ENCODE data around the gene AAK1.
A peak's percentile ranks its signal among the peaks of the same experiment; 100 is the strongest.

The AAK1 gene

GRCh38 chr2:69566669-69567068, 76.9 kb downstream of the AAK1 start:
- no peak overlapping the region for H3K4me2 ChIP-seq (ENCODE audit: low read length)
- TF ChIP-seq CTCF (IDR thresholded peaks at IDR 0.05; ENCODE audit: low read depth, low read length, poor library complexity, severe bottlenecking): no peak
- TF ChIP-seq EZH2phosphoT487 (IDR thresholded peaks at IDR 0.05; ENCODE audit: borderline replicate concordance, low read length): no peak
- no peaks in the 10 kb centered on the region for H3K9me2 ChIP-seq (replicated peaks; ENCODE audit: control insufficient read depth, low read length)
- H3K4me1 ChIP-seq (ENCODE audit: control insufficient read depth, low read length): no peaks in the 10 kb centered on the region
- no peaks in the 10 kb centered on the region for H4K20me1 ChIP-seq (ENCODE audit: control insufficient read depth, insufficient read depth, low read depth, low read length)
- H3K27me3 ChIP-seq (ENCODE audit: control insufficient read depth, low read length): peaks cover 41% of the 10 kb centered on the region
- H3K4me3 ChIP-seq (ENCODE audit: low read length): no peak overlapping the region
- H3K9me3 ChIP-seq (ENCODE audit: control insufficient read depth, insufficient read depth, low read length): no peaks in the 10 kb centered on the region
- H3K36me3 ChIP-seq (ENCODE audit: control insufficient read depth, low read length): no peaks in the 10 kb centered on the region
- H3F3A ChIP-seq (ENCODE audit: control insufficient read depth, insufficient read depth): no peaks in the 10 kb centered on the region
- H3K79me2 ChIP-seq (ENCODE audit: control insufficient read depth, low read length): no peaks in the 10 kb centered on the region
- no peak overlapping the region for H3K27ac ChIP-seq (ENCODE audit: low read depth, low read length)

- Histone ChIP-seq H3K4me1 (ENCODE audit: control insufficient read depth, low read length) (no peaks in the 10 kb centered on the region), H4K20me1 (ENCODE audit: control insufficient read depth, insufficient read depth, low read depth, low read length) (no peaks in the 10 kb centered on the region), H3K9me2 (replicated peaks; ENCODE audit: control insufficient read depth, low read length) (no peaks in the 10 kb centered on the region), H3K27ac (ENCODE audit: low read depth, low read length) (no peak overlapping the region), H3K36me3 (ENCODE audit: control insufficient read depth, low read length) (no peaks in the 10 kb centered on the region), H3K9me3 (ENCODE audit: control insufficient read depth, insufficient read depth, low read length) (no peaks in the 10 kb centered on the region), H3K4me2 (ENCODE audit: low read length) (no peak overlapping the region), H3F3A (ENCODE audit: control insufficient read depth, insufficient read depth) (no peaks in the 10 kb centered on the region), H3K4me3 (ENCODE audit: low read length) (no peak overlapping the region), H3K79me2 (ENCODE audit: control insufficient read depth, low read length) (no peaks in the 10 kb centered on the region), H3K27me3 (ENCODE audit: control insufficient read depth, low read length) (peaks cover 38% of the 10 kb centered on the region)
- TF ChIP-seq CTCF (IDR thresholded peaks at IDR 0.05; ENCODE audit: low read depth, low read length, poor library complexity, severe bottlenecking) (peak; percentile 92), EZH2phosphoT487 (IDR thresholded peaks at IDR 0.05; ENCODE audit: borderline replicate concordance, low read length) (no peak)
Measured at GRCh38 chr2:69565431-69565839, 78.1 kb downstream of the AAK1 start.

- Histone ChIP-seq H3K27ac (ENCODE audit: low read depth, low read length) (no peak overlapping the region), H3K4me1 (ENCODE audit: control insufficient read depth, low read length) (no peaks in the 10 kb centered on the region), H3K4me3 (ENCODE audit: low read length) (no peak overlapping the region), H3K36me3 (ENCODE audit: control insufficient read depth, low read length) (no peaks in the 10 kb centered on the region), H4K20me1 (ENCODE audit: control insufficient read depth, insufficient read depth, low read depth, low read length) (no peaks in the 10 kb centered on the region), H3K9me2 (replicated peaks; ENCODE audit: control insufficient read depth, low read length) (no peaks in the 10 kb centered on the region), H3K4me2 (ENCODE audit: low read length) (no peak overlapping the region), H3K9me3 (ENCODE audit: control insufficient read depth, insufficient read depth, low read length) (no peaks in the 10 kb centered on the region), H3F3A (ENCODE audit: control insufficient read depth, insufficient read depth) (no peaks in the 10 kb centered on the region), H3K27me3 (ENCODE audit: control insufficient read depth, low read length) (peaks cover 41% of the 10 kb centered on the region), H3K79me2 (ENCODE audit: control insufficient read depth, low read length) (no peaks in the 10 kb centered on the region)
- no peak for TF ChIP-seq EZH2phosphoT487 (IDR thresholded peaks at IDR 0.05; ENCODE audit: borderline replicate concordance, low read length)
Measured at GRCh38 chr2:69564604-69565003, 78.9 kb downstream of the AAK1 start.

GRCh38 chr2:69563021-69563420, 80.5 kb downstream of the AAK1 start:
- Histone ChIP-seq H3K9me3 (ENCODE audit: control insufficient read depth, insufficient read depth, low read length) (no peaks in the 10 kb centered on the region), H3K27me3 (ENCODE audit: control insufficient read depth, low read length) (peaks cover 37% of the 10 kb centered on the region), H3K4me3 (ENCODE audit: low read length) (no peak overlapping the region), H3K27ac (ENCODE audit: low read depth, low read length) (no peak overlapping the region), H3K9me2 (replicated peaks; ENCODE audit: control insufficient read depth, low read length) (no peaks in the 10 kb centered on the region), H4K20me1 (ENCODE audit: control insufficient read depth, insufficient read depth, low read depth, low read length) (no peaks in the 10 kb centered on the region), H3K4me2 (ENCODE audit: low read length) (no peak overlapping the region), H3F3A (ENCODE audit: control insufficient read depth, insufficient read depth) (no peaks in the 10 kb centered on the region), H3K4me1 (ENCODE audit: control insufficient read depth, low read length) (no peaks in the 10 kb centered on the region), H3K79me2 (ENCODE audit: control insufficient read depth, low read length) (no peaks in the 10 kb centered on the region), H3K36me3 (ENCODE audit: control insufficient read depth, low read length) (no peaks in the 10 kb centered on the region)
- no peak for TF ChIP-seq CTCF (IDR thresholded peaks at IDR 0.05; ENCODE audit: low read depth, low read length, poor library complexity, severe bottlenecking)
- TF ChIP-seq EZH2phosphoT487 (IDR thresholded peaks at IDR 0.05; ENCODE audit: borderline replicate concordance, low read length): no peak

All from DOHH2 (cell line).